Vagina (tissue), 2 donors: ENCODE data around the gene RPL10.

Experiments used
- POLR2A ChIP-seq, 2 donors: fragments of 450-650 bp; IDR thresholded peaks; one replicate each; pipeline ENCODE4 v1.6.1; 2017; ENCODE audit warnings: antibody characterized with exemption in 2 of 2, mild to moderate bottlenecking in 2 of 2, moderate library complexity in 2 of 2
- TF ChIP-seq, protein P1 (sequence below), 3 experiments: fragments of 450-650 bp in 2 of 3; fragments of 200-600 bp in 1 of 3; sonication (generic) in 1 of 3; IDR thresholded peaks; one replicate each; pipeline ENCODE4 v1.5.1; 2017 to 2019; ENCODE audit warnings: antibody characterized with exemption in 3 of 3, mild to moderate bottlenecking in 2 of 3, moderate library complexity in 2 of 3

GRCh38 chrX:154382483-154383069, 15.6 kb upstream of the RPL10 start:
- no peak for TF ChIP-seq POLR2A (IDR thresholded peaks at IDR 0.05)
- TF ChIP-seq, protein P1, sequence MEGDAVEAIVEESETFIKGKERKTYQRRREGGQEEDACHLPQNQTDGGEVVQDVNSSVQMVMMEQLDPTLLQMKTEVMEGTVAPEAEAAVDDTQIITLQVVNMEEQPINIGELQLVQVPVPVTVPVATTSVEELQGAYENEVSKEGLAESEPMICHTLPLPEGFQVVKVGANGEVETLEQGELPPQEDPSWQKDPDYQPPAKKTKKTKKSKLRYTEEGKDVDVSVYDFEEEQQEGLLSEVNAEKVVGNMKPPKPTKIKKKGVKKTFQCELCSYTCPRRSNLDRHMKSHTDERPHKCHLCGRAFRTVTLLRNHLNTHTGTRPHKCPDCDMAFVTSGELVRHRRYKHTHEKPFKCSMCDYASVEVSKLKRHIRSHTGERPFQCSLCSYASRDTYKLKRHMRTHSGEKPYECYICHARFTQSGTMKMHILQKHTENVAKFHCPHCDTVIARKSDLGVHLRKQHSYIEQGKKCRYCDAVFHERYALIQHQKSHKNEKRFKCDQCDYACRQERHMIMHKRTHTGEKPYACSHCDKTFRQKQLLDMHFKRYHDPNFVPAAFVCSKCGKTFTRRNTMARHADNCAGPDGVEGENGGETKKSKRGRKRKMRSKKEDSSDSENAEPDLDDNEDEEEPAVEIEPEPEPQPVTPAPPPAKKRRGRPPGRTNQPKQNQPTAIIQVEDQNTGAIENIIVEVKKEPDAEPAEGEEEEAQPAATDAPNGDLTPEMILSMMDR (IDR thresholded peaks at IDR 0.05): no peak
